WTC11 (cell line): ENCODE data around the gene HHIPL1.

Experiments
- ATF2 ChIP-seq: sonication (generic); formaldehyde crosslinking; IDR thresholded peaks from 2 replicates; pipeline ENCODE4 v1.8.1; 2022; ENCODE audit warnings: low read depth, missing genetic modification reagents, borderline replicate concordance
- CTCF ChIP-seq: fragments of 200-600 bp; IDR thresholded peaks from 2 replicates; pipeline ENCODE4 v1.8.0; 2022; ENCODE audit warnings: antibody characterized with exemption
- E2F1 ChIP-seq: sonication (generic); formaldehyde crosslinking; IDR thresholded peaks from 2 replicates; pipeline ENCODE4 v1.8.0; 2022; ENCODE audit warnings: mild to moderate bottlenecking, missing genetic modification reagents
- ESRRA ChIP-seq: sonication (generic); formaldehyde crosslinking; IDR thresholded peaks from 2 replicates; pipeline ENCODE4 v1.8.1; 2022; ENCODE audit warnings: mild to moderate bottlenecking, missing genetic modification reagents, borderline replicate concordance
- ETV6 ChIP-seq: sonication (generic); formaldehyde crosslinking; IDR thresholded peaks from 2 replicates; pipeline ENCODE4 v1.8.1; 2022; ENCODE audit warnings: mild to moderate bottlenecking, missing genetic modification reagents
- FOXP1 ChIP-seq: sonication (generic); formaldehyde crosslinking; IDR thresholded peaks from 2 replicates; pipeline ENCODE4 v1.8.0; 2022; ENCODE audit warnings: missing genetic modification reagents, mild to moderate bottlenecking, moderate library complexity, borderline replicate concordance
- NFYB ChIP-seq: sonication (generic); formaldehyde crosslinking; conservative IDR thresholded peaks from 2 replicates; pipeline ENCODE4 v1.8.0; 2022; ENCODE audit warnings: low read depth, missing genetic modification reagents
- NR2C2 ChIP-seq: sonication (generic); formaldehyde crosslinking; IDR thresholded peaks from 2 replicates; pipeline ENCODE4 v1.8.0; 2022; ENCODE audit warnings: mild to moderate bottlenecking, missing genetic modification reagents
- PREB ChIP-seq: sonication (generic); formaldehyde crosslinking; IDR thresholded peaks from 2 replicates; pipeline ENCODE4 v1.8.1; 2022; ENCODE audit warnings: mild to moderate bottlenecking, missing genetic modification reagents, moderate library complexity, borderline replicate concordance
- ZNF281 ChIP-seq: sonication (generic); formaldehyde crosslinking; IDR thresholded peaks from 2 replicates; pipeline ENCODE4 v1.8.0; 2023; ENCODE audit warnings: mild to moderate bottlenecking, missing genetic modification reagents
- ZNF416 ChIP-seq: fragments of 250-450 bp; sonication (Bioruptor Pico); IDR thresholded peaks from 2 replicates; pipeline ENCODE4 v1.9.0; 2021; ENCODE audit warnings: mild to moderate bottlenecking, inconsistent platforms

GRCh38 chr14:99601361-99601831 is 43.5 kb upstream of the HHIPL1 start:
- TF ChIP-seq CTCF (no peak), NR2C2 (CRISPR knock-in tag) (no peak), ZNF416 (CRISPR knock-in tag) (no peak), ZNF281 (CRISPR knock-in tag) (no peak), ATF2 (no peak), ESRRA (CRISPR knock-in tag) (no peak), NFYB (CRISPR knock-in tag) (no peak), E2F1 (no peak), PREB (no peak), FOXP1 (CRISPR knock-in tag) (no peak), ETV6 (CRISPR knock-in tag) (no peak)
